ENCODE data around the gene NEK11.

GRCh38 chr3:131053043-131053859 is 26.6 kb downstream of the NEK11 start:
- TF ChIP-seq CTCF (conservative IDR thresholded peaks at IDR 0.05; ENCODE audit: low read length): peak; percentile 70
- no peak for TF ChIP-seq EZH2phosphoT487 (IDR thresholded peaks at IDR 0.05; ENCODE audit: borderline replicate concordance)

All from Loucy (cell line).